ENCODE data around the gene COA7. TPM values are rescaled to one million over a fixed set of nuclear protein-coding genes. Genes with fewer than 3 reads are reported as not detected.

COA7 gene
- total and polyA plus RNA-seq, 3 donors from 2014 or later: 8.7 to 11.5 (median 10.0) TPM

DNA sequence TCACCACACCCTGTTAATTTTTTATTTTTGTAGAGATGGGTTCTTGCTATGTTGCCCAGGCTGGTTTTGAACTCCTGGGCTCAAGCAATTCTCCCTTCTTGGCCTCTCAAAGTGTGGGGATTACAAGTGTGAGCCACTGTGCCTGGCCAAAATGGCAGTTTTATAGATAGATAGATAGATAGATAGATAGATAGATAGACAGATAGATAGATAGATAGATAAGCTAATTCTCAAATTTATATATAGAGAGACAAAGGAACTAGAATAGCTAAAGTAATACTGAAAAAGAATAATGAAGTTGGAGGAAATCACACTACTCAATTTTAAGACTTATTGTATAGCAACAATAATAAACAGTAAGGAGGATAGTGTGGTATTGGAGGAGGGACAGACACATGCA lies 44.1 kb downstream of the COA7 start:
- Histone ChIP-seq H3K4me1 (peaks cover 11% of the 10 kb centered on the region), H3K27ac (no peak overlapping the region), H3K9me3 (no peaks in the 10 kb centered on the region), H3K36me3 (ENCODE audit: low read depth, missing control alignments) (no peaks in the 10 kb centered on the region), H3K27me3 (no peaks in the 10 kb centered on the region), H3K4me3 (no peak overlapping the region)
- DNase-seq: no peak
- TF ChIP-seq, protein P1, sequence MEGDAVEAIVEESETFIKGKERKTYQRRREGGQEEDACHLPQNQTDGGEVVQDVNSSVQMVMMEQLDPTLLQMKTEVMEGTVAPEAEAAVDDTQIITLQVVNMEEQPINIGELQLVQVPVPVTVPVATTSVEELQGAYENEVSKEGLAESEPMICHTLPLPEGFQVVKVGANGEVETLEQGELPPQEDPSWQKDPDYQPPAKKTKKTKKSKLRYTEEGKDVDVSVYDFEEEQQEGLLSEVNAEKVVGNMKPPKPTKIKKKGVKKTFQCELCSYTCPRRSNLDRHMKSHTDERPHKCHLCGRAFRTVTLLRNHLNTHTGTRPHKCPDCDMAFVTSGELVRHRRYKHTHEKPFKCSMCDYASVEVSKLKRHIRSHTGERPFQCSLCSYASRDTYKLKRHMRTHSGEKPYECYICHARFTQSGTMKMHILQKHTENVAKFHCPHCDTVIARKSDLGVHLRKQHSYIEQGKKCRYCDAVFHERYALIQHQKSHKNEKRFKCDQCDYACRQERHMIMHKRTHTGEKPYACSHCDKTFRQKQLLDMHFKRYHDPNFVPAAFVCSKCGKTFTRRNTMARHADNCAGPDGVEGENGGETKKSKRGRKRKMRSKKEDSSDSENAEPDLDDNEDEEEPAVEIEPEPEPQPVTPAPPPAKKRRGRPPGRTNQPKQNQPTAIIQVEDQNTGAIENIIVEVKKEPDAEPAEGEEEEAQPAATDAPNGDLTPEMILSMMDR (IDR thresholded peaks at IDR 0.05): no peak
- no peak for TF ChIP-seq POLR2A (IDR thresholded peaks at IDR 0.05)
- intact Hi-C loops (cut with DNase I; ENCODE audit: low total_unique reads): no loop called here

- Histone ChIP-seq H3K4me3 (no peak overlapping the region), H3K36me3 (ENCODE audit: low read depth, missing control alignments) (no peaks in the 10 kb centered on the region), H3K4me1 (peaks cover 11% of the 10 kb centered on the region), H3K27me3 (no peaks in the 10 kb centered on the region), H3K9me3 (no peaks in the 10 kb centered on the region), H3K27ac (no peak overlapping the region)
- DNase-seq: no peak
- no peak for TF ChIP-seq POLR2A (IDR thresholded peaks at IDR 0.05)
- TF ChIP-seq, protein P1 (IDR thresholded peaks at IDR 0.05): no peak
- intact Hi-C loops (cut with DNase I; ENCODE audit: low total_unique reads): no loop called here
- 87 to 90% methylated on average over 5 of the region's 5 CpGs for WGBS, 2 donors
Measured at GRCh38 chr1:52653207-52653849, 44.8 kb downstream of the COA7 start.

- no peak for TF ChIP-seq POLR2A (IDR thresholded peaks at IDR 0.05)
- TF ChIP-seq, protein P1 (IDR thresholded peaks at IDR 0.05): no peak
- no peaks in the 10 kb centered on the region for H3K27me3 ChIP-seq
- no peak overlapping the region for H3K27ac ChIP-seq
- H3K9me3 ChIP-seq: no peaks in the 10 kb centered on the region
- intact Hi-C loops (cut with DNase I; ENCODE audit: low total_unique reads): no loop called here
- 42 to 52% methylated on average over 1 of the region's 1 CpG for WGBS, 2 donors
- DNase-seq: peak; percentile 62
- no peak overlapping the region for H3K4me3 ChIP-seq
- H3K36me3 ChIP-seq (ENCODE audit: low read depth, missing control alignments): no peaks in the 10 kb centered on the region
- peaks cover 11% of the 10 kb centered on the region for H3K4me1 ChIP-seq
Measured at GRCh38 chr1:52651904-52652303, 46.2 kb downstream of the COA7 start.

DNA sequence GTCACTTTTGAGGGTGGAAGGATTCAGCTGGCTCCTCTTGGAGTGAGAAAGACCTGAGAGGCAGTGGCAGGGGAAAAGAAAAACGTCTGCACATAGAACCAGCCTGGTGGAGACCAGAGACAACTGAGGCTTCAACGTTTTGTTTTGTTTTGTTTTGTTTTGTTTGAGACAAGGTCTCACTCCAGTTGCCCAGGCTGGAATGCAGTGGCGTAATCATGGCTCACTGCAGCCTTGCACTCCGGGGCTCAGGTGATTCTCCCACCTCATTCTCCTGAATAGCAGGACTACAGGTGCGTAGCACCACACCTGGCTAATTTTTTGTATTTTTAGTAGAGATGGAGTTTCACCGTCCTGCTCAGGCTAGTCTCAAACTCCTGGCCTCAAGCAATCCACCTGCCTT lies 52.9 kb downstream of the COA7 start:
- Histone ChIP-seq H3K4me1 (no peaks in the 10 kb centered on the region), H3K27ac (no peak overlapping the region), H3K27me3 (no peaks in the 10 kb centered on the region), H3K4me3 (no peak overlapping the region), H3K36me3 (ENCODE audit: low read depth, missing control alignments) (no peaks in the 10 kb centered on the region), H3K9me3 (no peaks in the 10 kb centered on the region)
- intact Hi-C loops (cut with DNase I; ENCODE audit: low total_unique reads): no loop called here
- 81 to 82% methylated on average over 6 of the region's 6 CpGs for WGBS, 2 donors
- TF ChIP-seq, protein P1 (IDR thresholded peaks at IDR 0.05): no peak
- no peak for TF ChIP-seq POLR2A (IDR thresholded peaks at IDR 0.05)
- no peak for DNase-seq

- intact Hi-C loops (cut with DNase I; ENCODE audit: low total_unique reads): no loop called here
- 82 to 90% methylated on average over 4 of the region's 4 CpGs for WGBS, 2 donors
Measured at GRCh38 chr1:52641307-52641706, 56.8 kb downstream of the COA7 start.

More at GRCh38 chr1:52641307-52641706, 56.8 kb downstream of the COA7 start:
- TF ChIP-seq, protein P1 (IDR thresholded peaks at IDR 0.05): no peak
- TF ChIP-seq POLR2A (IDR thresholded peaks at IDR 0.05): no peak
- no peak for DNase-seq
- Histone ChIP-seq H3K4me3 (no peak overlapping the region), H3K27me3 (no peaks in the 10 kb centered on the region), H3K4me1 (peaks cover 17% of the 10 kb centered on the region), H3K9me3 (no peaks in the 10 kb centered on the region), H3K27ac (no peak overlapping the region), H3K36me3 (ENCODE audit: low read depth, missing control alignments) (no peaks in the 10 kb centered on the region)

Measured in testis (tissue), 3 donors.